Sigmoid colon (tissue), 7 donors: ENCODE measurements around the gene CSRP1. TPM values are rescaled to one million over a fixed set of nuclear protein-coding genes. Genes with fewer than 3 reads are reported as not detected.
A peak's percentile ranks its signal among the peaks of the same experiment; 100 is the strongest.
"Not testable (repeated sequence)": the region's sequence is repeated elsewhere in the genome, so short reads cannot be mapped to it uniquely, and the experiment has no call there.

Source experiments
- DNase-seq: peaks from one replicate; pipeline ENCODE4 v3.0.0-alpha.2; 2019
- H3K27ac ChIP-seq, 4 donors: fragments of 200-600 bp; sonication (generic); one replicate each; pipeline ENCODE4 v1.5.1; 2016 to 2019; ENCODE audit warnings: mild to moderate bottlenecking in 1 of 4
- H3K27me3 ChIP-seq, 3 donors: fragments of 200-600 bp; sonication (generic); one replicate each; pipeline ENCODE4 v1.5.1; 2019; ENCODE audit warnings: mild to moderate bottlenecking in 1 of 3
- H3K36me3 ChIP-seq, 4 donors: fragments of 200-600 bp; sonication (generic); one replicate each; pipeline ENCODE4 v1.5.1; 2016 to 2019
- H3K4me1 ChIP-seq, 4 donors: fragments of 200-600 bp; sonication (generic); one replicate each; pipeline ENCODE4 v1.5.1; 2017 to 2019
- H3K4me3 ChIP-seq, 4 donors: fragments of 200-600 bp; sonication (generic); one replicate each; pipeline ENCODE4 v1.5.1; 2017 to 2019; ENCODE audit warnings: mild to moderate bottlenecking in 2 of 4, moderate library complexity in 1 of 4
- H3K9me3 ChIP-seq, 4 donors: fragments of 200-600 bp in 3 of 4; sonication (generic) in 3 of 4; one replicate each; pipeline versions ENCODE4 v1.5.1 to v1.6.1; 2013 to 2019
- EP300 ChIP-seq, 4 donors: sonication (generic); formaldehyde crosslinking; IDR thresholded peaks; one replicate each; pipeline ENCODE4 v1.6.1; 2017; ENCODE audit warnings: antibody characterized with exemption in 4 of 4
- POLR2A ChIP-seq, 2 donors: fragments of 450-650 bp; IDR thresholded peaks; one replicate each; pipeline ENCODE4 v1.6.1; 2016; ENCODE audit warnings: antibody characterized with exemption in 2 of 2, mild to moderate bottlenecking in 2 of 2, moderate library complexity in 2 of 2
- POLR2AphosphoS5 ChIP-seq, 4 donors: sonication (generic); formaldehyde crosslinking; IDR thresholded peaks; one replicate each; pipeline ENCODE4 v1.6.1; 2017; ENCODE audit warnings: antibody characterized with exemption in 4 of 4
- WGBS, 2 donors: extraction: QIAGEN DNeasy Blood & Tissue Kit; methylation state at CpG; one replicate each; pipeline ENCODE4 v1.1.7; 2013; 5-methylcytosine and 5-hydroxymethylcytosine counted together
- intact Hi-C: fragments of 100-400 bp; cut with DNase I; formaldehyde crosslinking; loops from one replicate; pipeline ENCODE4 v1.15.1; 2023
- polyA plus RNA-seq, 3 donors: library from polyadenylated mRNA; stranded (reverse); fragments of 200-250 nt; gene quantifications; one replicate each; pipeline ENCODE4 v1.2.3, GENCODE V29; 2013
- total RNA-seq, 4 donors: library from RNA; depleted of rRNA; stranded (reverse); fragments of >200 nt; gene quantifications; one replicate each; pipeline ENCODE4 v1.1.0, GENCODE V29; 2016
- TF ChIP-seq, protein P1 (sequence below), 4 experiments: fragments of 450-650 bp in 3 of 4; fragments of 200-600 bp in 1 of 4; IDR thresholded peaks; one replicate each; pipeline ENCODE4 v1.5.1; 2016 to 2019; ENCODE audit warnings: antibody characterized with exemption in 4 of 4, mild to moderate bottlenecking in 3 of 4, moderate library complexity in 2 of 4
- donor health status: healthy with polysubstance abuse.
- donor health status: Bipolar disorder and iron deficiency.
- donor health status: healthy.

The CSRP1 gene
- total and polyA plus RNA-seq, 7 donors: 189 to 8,467 (median 4,737) TPM

DNA sequence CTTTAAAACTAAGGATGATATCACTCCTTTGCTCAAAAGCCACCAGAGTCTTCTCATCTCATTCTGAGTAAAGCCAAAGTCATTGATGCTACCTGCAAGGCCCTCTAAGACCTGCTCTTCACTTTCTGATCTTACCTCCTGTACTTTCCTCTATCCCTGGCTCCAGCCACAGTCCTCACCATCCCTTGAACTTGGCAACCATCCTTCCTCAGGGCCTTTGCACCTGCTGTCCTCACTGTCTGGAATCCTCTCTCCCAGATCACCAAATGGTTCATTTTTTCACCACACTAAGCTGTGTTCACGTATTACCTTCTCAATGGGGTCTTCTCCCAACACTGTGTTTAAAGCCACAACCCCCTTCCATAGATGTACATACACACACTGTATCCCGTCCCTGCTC lies 33.6 kb downstream of the CSRP1 start:
- Histone ChIP-seq H3K36me3 (no peaks in the 10 kb centered on the region), H3K4me3 (no peak overlapping the region), H3K4me1 (peaks cover 0 to 20% (median 11%) of the 10 kb centered on the region in 4 donors), H3K9me3 (no peaks in the 10 kb centered on the region), H3K27me3 (no peaks in the 10 kb centered on the region), H3K27ac (no peak overlapping the region)
- DNase-seq: no peak
- intact Hi-C loops: no loop called here
- 89 to 94% methylated on average over 2 of the region's 2 CpGs for WGBS, 2 donors
- TF ChIP-seq EP300 (IDR thresholded peaks at IDR 0.05) (no peak), POLR2A (IDR thresholded peaks at IDR 0.05) (no peak), POLR2AphosphoS5 (IDR thresholded peaks at IDR 0.05) (no peak)
- TF ChIP-seq, protein P1, sequence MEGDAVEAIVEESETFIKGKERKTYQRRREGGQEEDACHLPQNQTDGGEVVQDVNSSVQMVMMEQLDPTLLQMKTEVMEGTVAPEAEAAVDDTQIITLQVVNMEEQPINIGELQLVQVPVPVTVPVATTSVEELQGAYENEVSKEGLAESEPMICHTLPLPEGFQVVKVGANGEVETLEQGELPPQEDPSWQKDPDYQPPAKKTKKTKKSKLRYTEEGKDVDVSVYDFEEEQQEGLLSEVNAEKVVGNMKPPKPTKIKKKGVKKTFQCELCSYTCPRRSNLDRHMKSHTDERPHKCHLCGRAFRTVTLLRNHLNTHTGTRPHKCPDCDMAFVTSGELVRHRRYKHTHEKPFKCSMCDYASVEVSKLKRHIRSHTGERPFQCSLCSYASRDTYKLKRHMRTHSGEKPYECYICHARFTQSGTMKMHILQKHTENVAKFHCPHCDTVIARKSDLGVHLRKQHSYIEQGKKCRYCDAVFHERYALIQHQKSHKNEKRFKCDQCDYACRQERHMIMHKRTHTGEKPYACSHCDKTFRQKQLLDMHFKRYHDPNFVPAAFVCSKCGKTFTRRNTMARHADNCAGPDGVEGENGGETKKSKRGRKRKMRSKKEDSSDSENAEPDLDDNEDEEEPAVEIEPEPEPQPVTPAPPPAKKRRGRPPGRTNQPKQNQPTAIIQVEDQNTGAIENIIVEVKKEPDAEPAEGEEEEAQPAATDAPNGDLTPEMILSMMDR (IDR thresholded peaks at IDR 0.05): no peak

DNA sequence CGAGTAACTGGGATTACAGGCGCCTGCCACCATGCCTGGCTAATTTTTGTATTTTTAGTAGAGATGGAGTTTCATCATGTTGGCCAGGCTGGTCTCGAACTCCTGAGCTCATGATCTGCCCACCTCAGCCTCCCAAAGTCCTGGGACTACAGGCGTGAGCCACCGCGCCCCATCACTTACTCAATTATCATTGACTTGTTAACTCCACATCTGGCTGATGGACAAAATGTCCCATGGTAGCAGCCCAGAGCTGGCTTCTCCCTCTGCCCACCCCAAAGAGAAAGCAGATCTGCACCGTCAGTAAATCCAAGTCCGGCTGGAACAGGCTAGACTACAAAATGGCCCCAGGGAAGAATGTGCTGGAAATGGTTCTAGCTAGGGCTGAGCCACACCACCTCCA lies 34.6 kb downstream of the CSRP1 start:
- WGBS, 2 donors: 92 to 95% methylated on average over 8 of the region's 8 CpGs
- H3K36me3 ChIP-seq, H3K27me3 ChIP-seq, H3K4me3 ChIP-seq, intact Hi-C loops, DNase-seq, H3K27ac ChIP-seq, H3K9me3 ChIP-seq: not testable (repeated sequence)
- H3K4me1 ChIP-seq: peaks cover 0 to 20% (median 11%) of the 10 kb centered on the region in 4 donors

DNA sequence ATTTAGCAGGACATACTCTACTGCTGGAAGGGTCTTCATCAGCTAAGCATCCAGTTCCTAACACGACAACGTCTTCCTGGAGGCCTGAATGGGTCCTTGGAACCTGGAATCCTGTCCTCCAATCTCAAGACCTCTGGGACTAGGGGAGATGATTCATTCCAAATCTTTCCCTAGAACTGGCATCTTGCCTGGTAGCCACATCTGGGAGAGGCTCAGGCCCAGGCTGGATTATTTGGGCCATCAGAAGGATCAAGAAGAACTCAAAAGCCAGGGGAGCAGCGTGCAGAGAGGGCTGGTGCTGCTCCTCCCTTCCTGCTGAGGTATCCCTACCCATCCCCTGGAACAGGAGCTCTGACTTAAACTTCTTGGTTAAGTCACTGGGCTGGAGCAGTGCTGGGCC lies 35.2 kb downstream of the CSRP1 start:
- WGBS, 2 donors: 73 to 83% methylated on average over 3 of the region's 3 CpGs
- no peak for TF ChIP-seq EP300 (IDR thresholded peaks at IDR 0.05)
- TF ChIP-seq POLR2AphosphoS5 (IDR thresholded peaks at IDR 0.05): no peak
- TF ChIP-seq, protein P1 (IDR thresholded peaks at IDR 0.05): no peak
- TF ChIP-seq POLR2A (IDR thresholded peaks at IDR 0.05): no peak

DNA sequence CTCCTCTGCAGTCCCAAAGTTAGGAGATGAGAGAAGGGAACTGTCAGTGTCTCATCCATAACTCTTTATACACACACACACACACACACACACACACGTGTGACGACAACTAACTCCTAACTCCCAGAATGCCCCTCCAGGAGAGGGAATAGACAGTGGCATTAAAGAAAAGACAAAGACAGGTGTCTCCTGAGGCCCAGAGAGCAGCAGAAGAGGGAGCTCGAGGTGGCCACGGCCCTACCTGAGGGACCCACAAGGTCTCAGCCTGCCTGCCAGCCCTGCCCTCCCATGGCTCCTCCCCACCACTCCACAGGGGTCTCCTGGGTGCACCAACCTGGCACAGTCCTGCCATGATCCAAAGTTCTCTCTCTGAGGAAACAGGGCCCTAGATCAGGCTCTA lies 36.3 kb downstream of the CSRP1 start:
- DNase-seq: no peak
- H3K27ac ChIP-seq: peak overlapping the region in 3 of 4 donors; percentile 97 to 100 (median 99)

More for the DNA sequence above, 35.2 kb downstream of the CSRP1 start:
- peaks cover 0 to 25% (median 14%) of the 10 kb centered on the region in 4 donors for H3K4me1 ChIP-seq
- H3K9me3 ChIP-seq: no peaks in the 10 kb centered on the region
- intact Hi-C loops: no loop called here
- H3K27me3 ChIP-seq: no peaks in the 10 kb centered on the region
- no peaks in the 10 kb centered on the region for H3K36me3 ChIP-seq
- no peak for DNase-seq
- H3K27ac ChIP-seq: peak overlapping the region in 2 of 4 donors; percentile 18 to 41
- H3K4me3 ChIP-seq: no peak overlapping the region

DNA sequence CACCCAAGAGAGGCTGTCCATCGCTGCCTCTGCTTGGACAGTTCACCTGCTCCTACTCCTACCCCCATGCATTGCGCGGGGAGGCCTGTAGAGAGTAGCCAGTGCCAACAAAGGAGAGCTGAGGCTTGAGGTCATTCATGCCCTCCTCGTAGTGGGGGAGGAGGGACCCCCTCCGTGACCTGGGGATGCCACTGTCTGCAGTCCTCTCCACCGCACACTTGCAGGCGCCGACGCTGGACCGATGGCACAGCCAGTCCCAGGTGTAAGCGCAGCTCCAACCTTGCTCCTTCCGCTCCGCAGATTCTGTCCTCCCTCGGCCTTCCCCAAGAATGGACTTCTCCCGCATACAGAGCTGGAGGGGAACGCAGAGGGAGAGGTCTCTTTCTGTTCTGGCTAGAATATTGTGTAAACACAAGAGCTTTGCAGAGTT lies 37.3 kb downstream of the CSRP1 start:
- H3K27me3 ChIP-seq: no peaks in the 10 kb centered on the region
- intact Hi-C loops: loop anchor here (10.0 kb wide), 1 partner anchor 245 kb away; no protein-coding TSS in a partner anchor
- WGBS, 2 donors: 49 to 67% methylated on average over 16 of the region's 16 CpGs
- peak overlapping the region; percentile 65 to 100 (median 94) for H3K4me3 ChIP-seq
- DNase-seq: no peak
- H3K36me3 ChIP-seq: peaks cover 12 to 17% (median 14%) of the 10 kb centered on the region in 4 donors
- no peaks in the 10 kb centered on the region for H3K9me3 ChIP-seq
- peaks cover 0 to 46% (median 35%) of the 10 kb centered on the region in 4 donors for H3K4me1 ChIP-seq
- H3K27ac ChIP-seq: peak overlapping the region; percentile 94 to 100 (median 98)
- TF ChIP-seq, protein P1 (IDR thresholded peaks at IDR 0.05): no peak
- TF ChIP-seq POLR2A (IDR thresholded peaks at IDR 0.05): no peak
- no peak for TF ChIP-seq EP300 (IDR thresholded peaks at IDR 0.05)
- no peak for TF ChIP-seq POLR2AphosphoS5 (IDR thresholded peaks at IDR 0.05)

More for the DNA sequence above, 36.3 kb downstream of the CSRP1 start:
- Histone ChIP-seq H3K27me3 (no peaks in the 10 kb centered on the region), H3K4me3 (no peak overlapping the region), H3K9me3 (no peaks in the 10 kb centered on the region), H3K4me1 (peaks cover 0 to 37% (median 26%) of the 10 kb centered on the region in 4 donors), H3K36me3 (peaks cover 4 to 7% (median 6%) of the 10 kb centered on the region in 4 donors)
- intact Hi-C loops: no loop called here
- 45 to 68% methylated on average over 4 of the region's 4 CpGs for WGBS, 2 donors
- TF ChIP-seq POLR2A (IDR thresholded peaks at IDR 0.05): no peak
- TF ChIP-seq EP300 (IDR thresholded peaks at IDR 0.05): no peak
- TF ChIP-seq POLR2AphosphoS5 (IDR thresholded peaks at IDR 0.05): no peak
- TF ChIP-seq, protein P1 (IDR thresholded peaks at IDR 0.05): no peak
